ENCODE measurements around the gene MRGPRX2.

Gene MRGPRX2

DNA sequence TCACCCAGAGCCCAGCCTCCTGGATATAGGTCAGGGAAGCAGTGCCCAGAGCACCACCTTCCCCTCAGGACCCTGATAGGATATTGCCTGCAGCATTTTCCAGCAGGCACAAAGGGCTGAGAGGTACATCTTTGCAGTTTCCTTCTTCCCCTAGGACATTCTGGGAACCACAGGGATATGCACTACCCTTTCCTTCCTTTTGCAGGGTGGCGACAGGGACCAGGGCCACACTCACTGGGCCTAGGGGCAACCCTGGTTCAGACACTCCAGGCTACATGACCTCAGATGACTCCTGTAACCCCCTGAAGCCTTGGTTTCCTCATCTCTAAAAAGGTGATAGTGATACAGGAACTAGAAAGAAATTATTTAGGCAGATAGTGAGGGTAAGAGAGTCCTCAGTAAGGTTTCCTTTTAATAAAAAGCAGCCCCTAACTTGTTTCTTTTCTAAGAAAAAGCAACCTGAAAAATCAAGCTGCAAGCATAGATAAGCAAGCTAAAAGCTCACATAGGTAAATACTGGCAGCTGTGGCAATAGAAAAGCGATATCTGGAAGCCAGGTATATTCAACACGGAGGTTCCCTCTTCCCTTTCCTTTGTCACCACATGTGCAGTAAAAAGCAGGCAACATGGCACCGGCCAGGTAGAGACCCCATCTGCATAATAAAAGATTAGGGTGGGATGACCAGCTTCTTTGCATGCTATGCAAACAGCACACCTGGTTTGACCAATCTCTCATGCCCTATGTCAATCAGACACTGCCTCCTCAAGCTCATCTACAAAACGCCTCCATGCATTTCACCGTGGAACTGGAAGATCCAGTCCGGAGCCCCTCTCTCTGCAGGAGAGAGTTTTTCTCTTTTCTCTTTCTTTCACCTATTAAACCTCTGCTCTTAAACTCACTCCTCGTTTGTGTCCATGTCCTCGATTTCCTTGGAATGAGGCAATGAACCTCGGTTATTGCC, 13.2 kb upstream of the MRGPRX2 start:
- no peak for DNase-seq

DNA sequence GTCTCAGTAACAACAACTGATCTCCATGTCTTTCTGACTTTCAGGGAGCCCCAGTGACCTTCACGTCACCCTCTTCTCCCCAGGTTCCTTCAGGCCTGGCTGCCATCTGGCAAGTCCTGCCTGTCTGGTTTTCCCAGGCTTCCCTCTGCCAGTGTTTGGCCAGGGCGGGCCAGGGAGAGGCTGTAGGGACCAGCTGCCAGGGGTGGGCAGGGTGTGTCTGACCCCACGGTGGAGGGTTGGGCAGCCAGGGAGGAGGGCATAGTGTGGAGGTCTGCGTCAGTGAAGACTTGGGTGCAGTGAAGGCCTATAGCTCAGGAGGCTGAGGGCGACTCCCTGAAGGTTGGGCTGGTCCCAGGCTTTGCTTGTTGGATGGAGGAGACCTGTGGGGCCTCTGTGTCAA, 11.9 kb upstream of the MRGPRX2 start:
- DNase-seq = no peak

DNA sequence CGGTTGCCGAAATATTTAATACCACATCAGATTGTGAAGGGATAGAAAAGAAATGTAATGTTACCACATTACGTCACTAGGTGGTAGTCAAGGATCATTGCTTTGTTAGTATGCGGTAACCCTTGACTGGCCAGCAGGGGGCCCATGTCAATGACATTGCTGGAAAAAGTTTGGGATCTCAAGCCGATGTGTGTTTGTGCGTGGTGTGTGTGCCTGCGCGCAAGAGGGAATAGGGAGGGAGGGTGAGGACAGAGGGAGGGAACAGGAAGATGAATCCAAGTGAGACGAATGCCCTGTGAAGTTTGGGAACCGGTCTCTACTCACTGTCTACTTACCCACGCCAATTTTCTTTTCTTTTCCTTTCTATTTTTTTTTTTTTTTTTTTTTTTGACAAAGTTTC, 10.7 kb upstream of the MRGPRX2 start:
- peak; percentile 65 to 79 for DNase-seq

DNA sequence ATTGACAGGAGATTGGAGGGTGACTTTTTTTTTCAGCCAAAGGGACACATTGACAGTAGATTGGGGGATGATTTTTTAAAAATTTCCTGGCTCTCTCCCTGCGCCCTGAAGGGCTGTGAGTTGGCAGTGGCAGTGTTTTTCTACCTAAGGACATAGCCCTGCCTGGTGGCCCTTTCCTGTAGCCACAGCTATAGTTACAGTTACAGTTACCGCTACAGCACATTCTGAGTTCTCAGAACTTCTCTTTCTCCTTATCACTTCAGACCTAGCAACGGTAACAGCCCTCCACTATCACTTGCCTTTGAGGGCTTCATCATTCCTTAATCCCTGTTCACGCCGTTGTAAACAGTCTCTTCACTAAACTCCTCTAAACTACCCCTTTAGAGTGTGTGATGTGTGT, 684 bp downstream of the MRGPRX2 start:
- DNase-seq = no peak

DNA sequence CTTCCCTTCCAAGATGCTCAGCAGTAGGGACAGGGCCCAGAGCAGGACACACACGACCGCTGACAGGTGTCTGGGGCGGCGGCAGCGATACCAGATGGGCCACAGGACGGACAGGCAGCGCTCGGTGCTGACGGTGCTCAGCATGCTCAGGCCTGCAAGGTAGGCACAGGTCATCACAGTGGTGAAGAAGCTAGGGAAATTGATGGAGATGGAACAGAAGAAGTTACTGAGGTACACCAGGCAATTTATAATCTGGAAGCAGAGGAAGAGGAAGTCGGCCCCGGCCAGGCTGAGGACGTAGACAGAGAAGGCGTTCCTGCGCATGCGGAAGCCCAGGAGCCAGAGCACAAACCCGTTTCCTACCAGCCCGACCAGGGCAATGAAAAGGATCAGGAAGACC, 4.6 kb downstream of the MRGPRX2 start:
- no peak for DNase-seq

DNA sequence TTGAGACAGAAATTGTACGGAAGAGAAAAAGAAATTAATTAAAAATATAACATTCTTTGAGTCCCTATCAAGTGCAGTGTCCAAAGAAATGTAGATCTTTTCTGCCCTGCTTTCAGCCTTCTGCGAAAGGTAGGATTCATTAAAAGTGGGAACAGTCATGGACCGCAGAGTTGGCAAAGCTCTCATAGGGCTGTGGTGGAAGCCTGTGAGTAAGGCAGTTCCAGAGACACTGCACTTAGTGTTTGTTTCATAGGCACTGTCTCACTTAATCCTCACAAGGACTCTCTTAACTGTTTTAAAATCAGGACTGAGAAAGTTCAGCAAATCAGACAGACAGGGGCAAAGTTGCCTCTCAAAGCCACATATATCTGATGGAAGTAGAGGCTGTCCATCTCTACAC, 5.5 kb downstream of the MRGPRX2 start:
- DNase-seq = no peak

DNA sequence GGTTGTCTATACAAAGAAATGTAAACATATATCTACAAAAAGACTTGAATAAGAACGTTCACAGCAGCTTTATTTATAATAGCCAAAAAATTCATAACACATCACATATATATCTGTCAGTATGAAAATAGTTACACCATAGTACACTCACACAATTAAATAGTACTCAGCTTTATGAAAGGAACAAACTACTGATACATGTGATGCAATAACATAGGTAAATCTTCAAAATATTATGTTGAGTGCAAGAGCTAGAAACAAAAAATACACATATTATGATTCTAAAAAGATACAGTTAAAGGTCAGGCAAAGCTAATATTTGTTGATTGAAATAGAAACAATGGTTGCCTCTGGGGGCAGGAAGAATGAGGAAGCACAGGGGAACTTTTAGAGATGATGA, 6.6 kb downstream of the MRGPRX2 start:
- DNase-seq = no peak

DNA sequence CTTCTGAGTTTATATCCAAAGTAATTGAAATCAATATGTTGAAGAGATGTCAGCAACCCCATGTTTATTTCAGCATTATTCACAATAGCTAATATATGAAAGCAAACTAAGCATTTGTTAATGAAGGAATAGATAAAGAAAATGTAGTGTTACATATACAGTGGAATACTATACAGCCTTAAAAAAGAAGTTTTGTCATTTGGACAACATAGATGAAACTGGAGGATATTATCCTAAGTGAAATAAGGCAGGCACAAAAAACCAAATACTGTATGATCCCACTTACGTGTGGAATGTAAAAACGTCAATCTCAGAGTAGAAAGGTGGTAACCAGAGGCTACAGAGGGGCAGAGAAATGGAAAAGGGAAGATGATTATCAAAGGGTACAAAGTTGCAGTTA, 10.2 kb downstream of the MRGPRX2 start:
- DNase-seq = no peak

DNA sequence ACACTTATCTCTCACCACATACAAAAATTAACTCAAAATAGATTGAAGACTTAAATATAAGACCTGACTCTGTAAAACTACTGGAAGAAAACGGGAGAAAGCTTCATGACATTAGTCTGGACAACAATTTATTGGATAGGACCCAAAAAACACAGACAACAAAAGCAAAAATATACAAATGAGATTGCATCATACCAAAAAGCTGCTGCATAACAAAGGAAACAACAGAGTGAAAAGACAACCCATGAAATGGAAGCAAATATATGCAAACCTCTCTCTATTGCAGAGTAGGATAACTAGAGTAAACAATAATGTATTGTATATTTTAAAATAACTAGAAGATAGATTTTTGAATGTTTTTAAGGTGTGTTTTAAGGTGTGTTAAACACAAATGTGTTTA, 11.2 kb downstream of the MRGPRX2 start:
- DNase-seq = no peak

DNA sequence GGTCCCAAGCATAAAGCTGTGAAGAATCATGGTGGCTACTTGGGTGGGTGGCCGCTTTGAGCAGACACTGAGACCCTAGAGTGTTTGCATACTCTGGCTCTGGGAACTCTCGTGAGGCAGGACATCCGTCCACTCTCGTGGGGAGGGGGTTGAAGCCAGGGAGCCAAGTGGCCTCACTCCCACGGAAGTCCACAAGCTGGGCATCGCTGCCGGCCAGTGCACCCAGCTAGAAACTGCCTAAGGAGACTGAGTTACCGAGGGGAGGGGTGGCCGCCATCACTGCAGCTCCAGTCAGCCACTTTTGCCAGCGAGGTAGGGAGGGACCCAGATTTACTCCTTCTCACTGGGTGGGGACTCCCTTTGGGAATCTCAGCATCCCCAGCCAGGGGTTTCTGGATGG, 20.5 kb downstream of the MRGPRX2 start:
- no peak for DNase-seq

DNA sequence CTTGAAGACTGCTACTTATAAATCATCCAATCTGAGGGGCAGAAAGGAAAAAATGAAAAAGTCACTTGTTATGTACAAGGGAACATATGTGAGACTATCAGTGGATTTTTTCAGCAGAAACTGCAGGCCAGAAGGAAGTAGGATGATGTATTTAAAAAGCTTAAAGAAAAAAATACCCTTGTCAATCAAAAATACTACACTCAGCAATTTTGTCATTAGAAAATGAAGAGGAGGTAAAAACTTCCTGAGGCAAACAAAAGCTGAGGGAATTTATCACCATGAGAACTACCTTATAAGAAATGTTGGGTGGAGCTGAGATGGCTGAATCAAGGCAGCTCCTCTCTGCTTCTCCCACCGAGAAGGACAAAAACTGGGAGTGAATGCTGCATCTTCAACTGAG, 21.1 kb downstream of the MRGPRX2 start:
- no peak for DNase-seq

DNA sequence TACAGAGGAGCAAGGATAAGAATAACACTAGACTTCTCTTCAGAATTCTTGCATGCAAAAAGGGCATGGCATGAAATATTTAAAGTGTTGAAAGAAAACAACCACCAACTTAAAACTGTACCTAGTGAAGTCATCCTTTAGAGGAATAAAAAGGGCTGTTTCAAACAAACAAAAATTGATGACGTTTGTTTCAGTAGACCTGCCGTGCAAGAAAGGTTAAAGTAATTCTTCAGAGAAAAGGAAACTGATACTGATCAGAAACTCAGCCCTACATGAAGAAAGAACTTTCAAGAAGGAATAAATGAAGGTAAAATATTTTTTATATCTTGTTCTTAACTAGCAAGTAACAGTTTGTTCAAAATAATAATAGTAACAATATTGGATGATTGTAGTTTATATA, 27.5 kb downstream of the MRGPRX2 start:
- DNase-seq = no peak

DNA sequence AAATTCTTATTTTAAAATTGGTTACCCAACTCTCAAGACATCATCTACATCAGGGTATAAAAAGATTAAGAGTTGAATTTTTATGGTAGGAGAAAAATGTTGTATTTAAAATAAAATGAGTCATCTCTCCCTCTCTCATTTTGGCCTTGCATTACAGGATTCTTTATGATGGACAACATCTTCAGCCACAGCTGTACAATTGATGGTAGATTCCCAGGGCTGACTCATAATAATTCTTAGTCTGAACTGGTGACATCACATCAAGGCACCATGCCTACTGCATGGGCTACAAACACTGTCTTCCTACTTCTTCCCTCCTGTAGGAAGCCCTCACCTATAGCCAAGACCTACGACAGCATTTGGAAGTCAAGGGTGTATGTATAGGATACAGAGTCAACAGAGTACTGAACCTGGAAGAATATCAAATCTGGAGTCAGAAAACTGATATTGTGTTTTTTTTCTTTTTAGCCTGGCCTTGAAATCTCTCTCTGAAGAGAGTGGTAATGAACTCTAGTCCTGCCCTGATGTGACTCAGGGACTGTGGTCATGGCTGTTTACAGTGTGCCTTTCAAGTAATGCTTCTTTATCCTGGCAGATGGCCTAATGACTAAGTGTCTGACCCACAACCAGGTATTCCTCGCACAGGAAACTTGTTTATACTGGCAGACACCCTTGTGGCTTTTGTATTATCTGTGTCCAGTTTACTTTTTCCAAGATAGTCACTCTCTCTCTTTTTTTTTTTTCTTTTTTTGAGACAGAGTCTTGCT, 32.5 kb downstream of the MRGPRX2 start:
- no peak for DNase-seq

DNA sequence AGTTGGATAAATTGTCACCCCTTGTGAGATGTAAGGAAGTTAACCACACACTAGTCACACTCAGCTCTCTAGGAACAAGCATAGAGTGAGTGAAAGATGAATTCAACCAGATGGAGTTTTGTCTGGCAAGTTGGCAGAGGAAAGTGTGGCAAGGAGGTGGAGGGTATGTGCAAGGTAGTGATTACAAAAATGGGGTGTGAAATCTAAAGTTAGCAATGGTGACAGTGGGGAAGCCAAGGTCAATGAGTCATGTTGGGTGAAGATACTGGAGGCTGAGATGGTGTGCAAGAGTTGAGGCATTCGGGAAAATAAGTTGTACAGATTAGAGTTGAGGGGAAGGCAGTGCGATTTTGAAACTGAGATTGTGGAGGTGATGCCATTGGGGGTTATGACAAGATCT, 33.7 kb downstream of the MRGPRX2 start:
- no peak for DNase-seq

DNA sequence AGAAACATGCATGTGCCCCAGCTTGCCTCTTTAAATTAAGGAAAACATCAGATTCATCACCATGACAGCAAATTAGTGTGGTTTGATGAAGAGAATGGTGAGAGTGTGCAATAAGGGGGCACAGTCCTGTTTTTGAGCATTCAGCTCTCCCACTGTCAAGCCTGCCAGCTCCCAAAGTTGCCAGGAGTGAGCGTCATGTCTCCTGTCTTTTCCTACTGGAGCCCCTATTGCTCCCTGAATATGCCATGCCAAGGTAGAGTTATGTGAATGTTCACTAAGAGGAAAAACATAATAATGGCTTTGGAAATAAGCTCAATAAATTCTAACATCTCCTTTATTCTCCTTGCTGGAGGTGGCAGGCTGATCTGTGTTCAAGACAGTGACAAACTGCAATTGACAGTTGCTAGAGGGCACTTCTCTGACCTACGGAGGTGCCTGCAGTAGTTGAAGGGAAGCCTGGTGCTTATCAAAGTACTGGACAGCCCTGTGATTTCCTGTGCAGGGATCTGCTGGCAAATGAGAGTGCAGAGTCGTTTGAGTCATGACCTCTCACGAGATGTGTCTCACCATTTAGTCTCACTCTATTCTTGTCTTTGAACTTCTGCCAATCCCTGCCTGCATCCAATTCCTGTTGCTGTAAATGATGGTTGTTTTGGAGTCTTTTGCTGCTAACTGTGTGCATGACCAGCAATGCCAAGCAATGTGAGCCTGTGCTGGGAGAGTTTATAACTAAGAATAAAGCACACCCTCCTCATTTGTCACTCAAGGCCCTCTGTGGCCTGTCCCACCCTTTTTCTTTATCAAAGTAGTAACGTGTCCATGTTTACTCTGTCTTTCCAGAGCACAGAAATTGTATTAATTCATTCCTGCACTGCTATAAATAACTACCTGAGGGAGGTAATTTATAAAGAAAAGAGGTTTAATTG, 34.8 kb downstream of the MRGPRX2 start:
- DNase-seq = no peak

DNA sequence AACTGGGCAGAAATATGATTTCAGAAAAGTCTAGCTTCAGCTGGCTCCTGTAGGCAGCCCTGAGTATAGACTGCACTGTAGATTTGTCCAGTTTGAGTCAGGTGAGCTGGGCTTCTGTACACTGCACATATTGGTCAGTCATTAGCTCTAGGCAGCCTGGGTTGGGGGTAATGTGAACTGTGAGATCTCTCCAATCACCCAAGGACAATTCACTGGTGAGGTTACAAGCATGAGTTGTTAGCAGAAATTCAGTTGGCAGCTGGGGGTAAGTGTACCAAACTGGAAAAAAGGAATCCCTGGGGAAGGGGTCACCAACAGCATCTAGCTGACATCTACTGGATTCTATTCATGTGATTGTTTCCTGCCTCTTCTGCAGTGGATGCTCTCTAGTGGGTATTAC, 39.7 kb downstream of the MRGPRX2 start:
- no peak for DNase-seq

DNA sequence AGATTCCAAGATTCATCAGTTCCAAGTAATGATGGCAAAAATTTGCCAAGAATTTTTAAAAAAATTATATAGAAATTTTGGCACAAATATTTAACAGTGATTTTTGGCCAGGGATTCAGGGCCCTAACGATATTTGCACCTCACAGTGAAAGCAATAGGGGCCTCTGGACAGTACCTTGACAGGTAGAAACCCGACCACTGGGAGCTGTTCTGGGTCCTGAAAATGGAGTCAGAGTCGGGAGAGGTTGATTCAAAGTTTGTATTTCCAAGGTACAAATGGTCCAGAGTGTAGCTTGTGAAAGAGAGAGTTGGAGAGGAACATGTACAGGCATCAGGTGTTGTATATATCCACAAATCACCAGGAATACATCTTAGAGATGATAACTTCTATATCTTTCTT, 41.6 kb downstream of the MRGPRX2 start:
- no peak for DNase-seq

DNA sequence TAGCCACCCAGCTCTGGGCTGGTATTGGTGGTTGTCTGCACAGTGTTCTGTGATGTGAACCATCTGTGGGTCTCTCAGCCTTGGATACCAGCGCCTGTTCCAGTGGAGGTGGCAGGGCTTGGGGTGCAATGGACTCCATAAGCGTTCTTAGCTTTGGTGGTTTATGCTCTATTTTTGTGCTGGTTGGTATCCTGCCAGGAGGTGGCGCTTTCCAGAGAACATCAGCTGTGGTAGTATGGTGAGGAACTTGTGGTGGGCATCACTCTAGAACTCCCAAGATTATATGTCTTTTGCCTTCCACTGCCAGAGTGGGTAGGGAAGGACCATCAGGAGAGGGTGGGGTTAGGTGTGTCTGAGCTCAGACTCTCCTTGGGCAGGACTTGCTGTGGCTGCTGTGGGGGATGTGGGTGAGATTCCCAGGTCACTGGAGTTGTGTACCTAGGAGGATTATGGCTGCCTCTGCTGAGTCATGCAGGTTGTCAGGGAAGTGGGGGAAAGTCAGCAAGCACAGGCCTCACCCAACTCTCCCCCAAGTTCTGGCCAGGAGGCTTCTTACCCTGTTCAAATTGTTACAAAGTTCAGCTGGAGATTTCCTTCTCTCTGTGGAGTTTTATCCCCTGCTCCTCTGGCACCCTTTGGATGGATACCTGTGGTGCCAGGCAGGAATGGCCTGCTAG, 47.2 kb downstream of the MRGPRX2 start:
- no peak for DNase-seq

DNA sequence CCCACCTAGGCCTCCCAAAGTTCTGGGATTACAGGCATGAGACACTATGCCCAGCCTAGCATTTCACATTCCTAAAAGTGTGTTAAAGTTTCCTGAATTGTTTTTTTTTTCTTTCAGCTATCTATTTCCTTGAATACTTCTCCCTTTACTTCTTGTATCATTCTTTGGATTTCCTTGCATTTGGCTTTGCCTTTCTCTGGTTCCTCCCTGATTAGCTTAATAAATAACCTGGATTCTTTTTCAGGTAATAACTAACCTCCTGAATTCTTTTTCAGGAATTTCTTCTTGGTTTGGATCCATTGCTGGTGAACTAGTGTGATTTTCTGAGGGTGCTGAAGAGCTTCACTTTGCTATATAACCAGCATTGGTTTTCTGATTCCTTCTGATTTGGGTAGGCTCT, 47.9 kb downstream of the MRGPRX2 start:
- no peak for DNase-seq

Data from AML-193 (cell line).